SK-N-SH (cell line): ENCODE data around the gene PCDH18. TPM values are rescaled to one million over a fixed set of nuclear protein-coding genes. Genes with fewer than 3 reads are reported as not detected.

Source experiments
- CTCF ChIA-PET: fragments of 300-600, 350-600 bp; formaldehyde crosslinking; extraction: SDS; loops from one replicate; lab custom pipeline; 2021; lab: Yijun Ruan, JAX
- POLR2A ChIA-PET: fragments of 350-600 bp; sonication (Branson Sonifier 250); formaldehyde crosslinking; extraction: SDS; loops from one replicate; lab custom pipeline; 2020; ENCODE audit warnings: antibody characterized with exemption, inconsistent platforms; lab: Yijun Ruan, JAX
- DNase-seq: peaks from one replicate; pipeline ENCODE4 v3.0.0; 2012
- H2AFZ ChIP-seq: fragments of 200-600 bp; sonication (generic); 2 replicates; pipeline ENCODE4 v1.8.1; 2016; ENCODE audit warnings: antibody characterized with exemption, mild to moderate bottlenecking, low read depth
- H3F3A ChIP-seq: fragments of 200-600 bp; sonication (generic); replicated peaks from 2 replicates; pipeline ENCODE3; 2016; ENCODE audit warnings: antibody characterized with exemption, mild to moderate bottlenecking; ENCODE audit not compliant: insufficient read depth
- H3K27ac ChIP-seq, 2 experiments: fragments of 200-500 bp in 1 of 2; fragments of 200-600 bp in 1 of 2; sonication (Bioruptor generic) in 1 of 2; sonication (generic), shearing (Covaris generic) in 1 of 2; 2 replicates each; pipeline versions ENCODE4 v1.5.1 to v1.6.1; 2014 to 2016; ENCODE audit warnings: low read depth in 2 of 2, inconsistent platforms in 1 of 2, low read length in 1 of 2, mild to moderate bottlenecking in 1 of 2, mixed read lengths in 1 of 2
- H3K27me3 ChIP-seq: fragments of 200-600 bp; sonication (generic), shearing (Covaris generic); 2 replicates; pipeline ENCODE4 v1.6.1; 2016; ENCODE audit warnings: mixed run types; ENCODE audit not compliant: insufficient read depth
- H3K36me3 ChIP-seq, 2 experiments: fragments of 200-500 bp in 1 of 2; fragments of 200-600 bp in 1 of 2; sonication (Bioruptor generic) in 1 of 2; sonication (generic) in 1 of 2; replicated peaks in 1 of 2; 2 replicates each; pipeline versions ENCODE3 to v1.5.1; 2014 to 2016; ENCODE audit warnings: low read length in 1 of 2, mild to moderate bottlenecking in 1 of 2; ENCODE audit not compliant: insufficient read depth in 2 of 2, control insufficient read depth in 1 of 2
- H3K4me1 ChIP-seq, 2 experiments: fragments of 200-500 bp in 1 of 2; fragments of 200-600 bp in 1 of 2; sonication (Bioruptor generic) in 1 of 2; sonication (generic), shearing (Covaris generic) in 1 of 2; 2 replicates each; pipeline versions ENCODE4 v1.5.1 to v1.6.1; 2014 to 2016; ENCODE audit warnings: low read depth in 1 of 2, low read length in 1 of 2, mixed run types in 1 of 2; ENCODE audit not compliant: insufficient read depth in 2 of 2, control insufficient read depth in 1 of 2
- H3K4me2 ChIP-seq: fragments of 200-600 bp; sonication (generic), shearing (Covaris generic); 2 replicates; pipeline ENCODE4 v1.6.1; 2017; ENCODE audit warnings: mixed run types
- H3K4me3 ChIP-seq, 2 experiments: fragments of 200-500 bp in 1 of 2; fragments of 200-600 bp in 1 of 2; sonication (Bioruptor generic) in 1 of 2; sonication (generic), shearing (Covaris generic) in 1 of 2; 2 replicates each; pipeline versions ENCODE4 v1.5.1 to v1.8.1; 2014 to 2016; ENCODE audit warnings: low read depth in 2 of 2, inconsistent platforms in 1 of 2, low read length in 1 of 2, mild to moderate bottlenecking in 1 of 2, mixed read lengths in 1 of 2, moderate library complexity in 1 of 2
- H3K79me2 ChIP-seq: fragments of 200-600 bp; sonication (generic); 2 replicates; pipeline ENCODE4 v1.8.1; 2017; ENCODE audit warnings: mild to moderate bottlenecking; ENCODE audit not compliant: insufficient read depth
- H3K9ac ChIP-seq: fragments of 200-600 bp; sonication (generic); 2 replicates; pipeline ENCODE4 v1.6.1; 2017; ENCODE audit warnings: mixed run types
- H3K9me2 ChIP-seq: fragments of 200-600 bp; sonication (generic); 2 replicates; pipeline ENCODE4 v1.6.1; 2017; ENCODE audit warnings: mixed run types
- H3K9me3 ChIP-seq: fragments of 200-600 bp; sonication (generic); 2 replicates; pipeline ENCODE4 v1.6.1; 2017; ENCODE audit warnings: mixed run types, mild to moderate bottlenecking, moderate library complexity
- H4K20me1 ChIP-seq: fragments of 200-600 bp; sonication (generic); 2 replicates; pipeline ENCODE4 v1.6.1; 2017; ENCODE audit warnings: mild to moderate bottlenecking, mixed run types; ENCODE audit not compliant: insufficient read depth
- CHD2 ChIP-seq: fragments of 150-350 bp; IDR thresholded peaks from 2 replicates; pipeline ENCODE4 v1.6.1; 2018; ENCODE audit warnings: low read length; ENCODE audit not compliant: partially characterized antibody
- ELF1 ChIP-seq: IDR thresholded peaks from 2 replicates; pipeline ENCODE4 v1.4.0; 2012
- EZH2phosphoT487 ChIP-seq: fragments of 200-600 bp; sonication (generic); IDR thresholded peaks from 2 replicates; pipeline ENCODE4 v1.6.1; 2017; ENCODE audit warnings: low read depth, mixed run types, mild to moderate bottlenecking, antibody characterized with exemption, moderate library complexity, borderline replicate concordance
- FOSL2 ChIP-seq: IDR thresholded peaks from 2 replicates; pipeline ENCODE4 v1.4.0; 2012; ENCODE audit warnings: low read depth, mild to moderate bottlenecking, moderate library complexity, borderline replicate concordance
- FOXM1 ChIP-seq: IDR thresholded peaks from 2 replicates; pipeline ENCODE4 v1.4.0; 2012; ENCODE audit warnings: low read depth, mild to moderate bottlenecking
- GATA2 ChIP-seq: sonication (generic); formaldehyde crosslinking; IDR thresholded peaks from 2 replicates; pipeline ENCODE4 v1.5.0; 2020; ENCODE audit warnings: mild to moderate bottlenecking, missing genetic modification reagents
- JUND ChIP-seq: IDR thresholded peaks from 2 replicates; pipeline ENCODE4 v1.4.0; 2012
- MAX ChIP-seq: IDR thresholded peaks from 2 replicates; pipeline ENCODE4 v1.4.0; 2012; ENCODE audit warnings: low read depth
- POLR2AphosphoS5 ChIP-seq: IDR thresholded peaks from 2 replicates; pipeline ENCODE4 v1.6.1; 2012; ENCODE audit warnings: low read depth, low read length
- RAD21 ChIP-seq: IDR thresholded peaks from 2 replicates; pipeline ENCODE4 v1.6.1; 2012; ENCODE audit warnings: mild to moderate bottlenecking, low read length
- RCOR1 ChIP-seq: fragments of 150-350 bp; IDR thresholded peaks from 2 replicates; pipeline ENCODE4 v1.6.1; 2017; ENCODE audit warnings: antibody characterized with exemption, low read length
- RXRA ChIP-seq: IDR thresholded peaks from 2 replicates; pipeline ENCODE4 v1.4.0; 2012; ENCODE audit warnings: low read depth, mild to moderate bottlenecking, borderline replicate concordance
- SMC3 ChIP-seq: IDR thresholded peaks from 2 replicates; pipeline ENCODE4 v1.6.1; 2012; ENCODE audit warnings: low read depth, low read length, improper control_type of control experiment
- TAF1 ChIP-seq: IDR thresholded peaks from 2 replicates; pipeline ENCODE4 v1.6.1; 2012; ENCODE audit warnings: low read depth, mild to moderate bottlenecking, low read length, moderate library complexity, borderline replicate concordance
- TCF12 ChIP-seq: IDR thresholded peaks from 2 replicates; pipeline ENCODE4 v1.4.0; 2012
- TEAD4 ChIP-seq: IDR thresholded peaks from 2 replicates; pipeline ENCODE4 v1.4.0; 2012; ENCODE audit warnings: mild to moderate bottlenecking, borderline replicate concordance; ENCODE audit not compliant: insufficient read depth
- WGBS: methylation state at CpG from one replicate; pipeline ENCODE4 v1.1.6; 2017; ENCODE audit warnings: low lambda C conversion rate; 5-methylcytosine and 5-hydroxymethylcytosine counted together
- polyA plus RNA-seq, 3 experiments: library from polyadenylated mRNA; depleted of rRNA; stranded (reverse); fragments of >200 nt; gene quantifications; 2 replicates each; pipeline ENCODE4 v1.2.3, GENCODE V29; 2012
- TF ChIP-seq, protein P1 (sequence below): fragments of 200-600 bp; sonication (generic); IDR thresholded peaks from 2 replicates; pipeline ENCODE4 v1.6.1; 2017; ENCODE audit warnings: antibody characterized with exemption, mild to moderate bottlenecking, moderate library complexity
- TF ChIP-seq, protein P2 (sequence below): fragments of 150-350 bp; IDR thresholded peaks from 2 replicates; pipeline ENCODE4 v1.6.1; 2016; ENCODE audit warnings: mild to moderate bottlenecking, low read depth, low read length
- TF ChIP-seq, protein P3 (sequence below): IDR thresholded peaks from 2 replicates; pipeline ENCODE4 v1.4.0; 2012; ENCODE audit warnings: low read depth, borderline replicate concordance
- TF ChIP-seq, protein P4 (sequence below): IDR thresholded peaks from 2 replicates; pipeline ENCODE4; 2012

Gene PCDH18
- polyA plus RNA-seq, 1 of the 3 experiments (the other 2 are of a cell fraction): 25.0 TPM

GRCh38 chr4:137534516-137534915, 2.2 kb upstream of the PCDH18 start:
- CTCF ChIA-PET: interaction anchor here (0.8 kb wide), 1 partner anchor 251 kb away, joined by 3 read pairs; no protein-coding TSS in a partner anchor
- H3K9me3 ChIP-seq: no peaks in the 10 kb centered on the region
- H3K79me2 ChIP-seq: peaks cover 26% of the 10 kb centered on the region
- peaks cover 7% of the 10 kb centered on the region; the same call in 1 of the 2 replicates for H4K20me1 ChIP-seq
- no peak overlapping the region for H3K4me2 ChIP-seq
- POLR2A ChIA-PET: no interaction called here
- H3K27ac ChIP-seq: no peak overlapping the region
- WGBS: 85% methylated on average over 1 of the region's 1 CpG
- H3K4me3 ChIP-seq: no peak overlapping the region
- no peaks in the 10 kb centered on the region for H3K27me3 ChIP-seq
- H3K9ac ChIP-seq: no peak overlapping the region
- no peaks in the 10 kb centered on the region for H3K9me2 ChIP-seq
- TF ChIP-seq MAX (no peak), CHD2 (no peak), ELF1 (no peak), TCF12 (no peak), EZH2phosphoT487 (no peak), RAD21 (no peak), FOSL2 (no peak), GATA2 (CRISPR knock-in tag) (no peak), RCOR1 (no peak), TAF1 (no peak), RXRA (no peak), JUND (no peak), FOXM1 (no peak), POLR2AphosphoS5 (no peak), SMC3 (no peak), TEAD4 (no peak)
- TF ChIP-seq, protein P1, sequence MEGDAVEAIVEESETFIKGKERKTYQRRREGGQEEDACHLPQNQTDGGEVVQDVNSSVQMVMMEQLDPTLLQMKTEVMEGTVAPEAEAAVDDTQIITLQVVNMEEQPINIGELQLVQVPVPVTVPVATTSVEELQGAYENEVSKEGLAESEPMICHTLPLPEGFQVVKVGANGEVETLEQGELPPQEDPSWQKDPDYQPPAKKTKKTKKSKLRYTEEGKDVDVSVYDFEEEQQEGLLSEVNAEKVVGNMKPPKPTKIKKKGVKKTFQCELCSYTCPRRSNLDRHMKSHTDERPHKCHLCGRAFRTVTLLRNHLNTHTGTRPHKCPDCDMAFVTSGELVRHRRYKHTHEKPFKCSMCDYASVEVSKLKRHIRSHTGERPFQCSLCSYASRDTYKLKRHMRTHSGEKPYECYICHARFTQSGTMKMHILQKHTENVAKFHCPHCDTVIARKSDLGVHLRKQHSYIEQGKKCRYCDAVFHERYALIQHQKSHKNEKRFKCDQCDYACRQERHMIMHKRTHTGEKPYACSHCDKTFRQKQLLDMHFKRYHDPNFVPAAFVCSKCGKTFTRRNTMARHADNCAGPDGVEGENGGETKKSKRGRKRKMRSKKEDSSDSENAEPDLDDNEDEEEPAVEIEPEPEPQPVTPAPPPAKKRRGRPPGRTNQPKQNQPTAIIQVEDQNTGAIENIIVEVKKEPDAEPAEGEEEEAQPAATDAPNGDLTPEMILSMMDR: no peak
- TF ChIP-seq, protein P2, sequence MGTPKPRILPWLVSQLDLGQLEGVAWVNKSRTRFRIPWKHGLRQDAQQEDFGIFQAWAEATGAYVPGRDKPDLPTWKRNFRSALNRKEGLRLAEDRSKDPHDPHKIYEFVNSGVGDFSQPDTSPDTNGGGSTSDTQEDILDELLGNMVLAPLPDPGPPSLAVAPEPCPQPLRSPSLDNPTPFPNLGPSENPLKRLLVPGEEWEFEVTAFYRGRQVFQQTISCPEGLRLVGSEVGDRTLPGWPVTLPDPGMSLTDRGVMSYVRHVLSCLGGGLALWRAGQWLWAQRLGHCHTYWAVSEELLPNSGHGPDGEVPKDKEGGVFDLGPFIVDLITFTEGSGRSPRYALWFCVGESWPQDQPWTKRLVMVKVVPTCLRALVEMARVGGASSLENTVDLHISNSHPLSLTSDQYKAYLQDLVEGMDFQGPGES: no peak
- TF ChIP-seq, protein P3, sequence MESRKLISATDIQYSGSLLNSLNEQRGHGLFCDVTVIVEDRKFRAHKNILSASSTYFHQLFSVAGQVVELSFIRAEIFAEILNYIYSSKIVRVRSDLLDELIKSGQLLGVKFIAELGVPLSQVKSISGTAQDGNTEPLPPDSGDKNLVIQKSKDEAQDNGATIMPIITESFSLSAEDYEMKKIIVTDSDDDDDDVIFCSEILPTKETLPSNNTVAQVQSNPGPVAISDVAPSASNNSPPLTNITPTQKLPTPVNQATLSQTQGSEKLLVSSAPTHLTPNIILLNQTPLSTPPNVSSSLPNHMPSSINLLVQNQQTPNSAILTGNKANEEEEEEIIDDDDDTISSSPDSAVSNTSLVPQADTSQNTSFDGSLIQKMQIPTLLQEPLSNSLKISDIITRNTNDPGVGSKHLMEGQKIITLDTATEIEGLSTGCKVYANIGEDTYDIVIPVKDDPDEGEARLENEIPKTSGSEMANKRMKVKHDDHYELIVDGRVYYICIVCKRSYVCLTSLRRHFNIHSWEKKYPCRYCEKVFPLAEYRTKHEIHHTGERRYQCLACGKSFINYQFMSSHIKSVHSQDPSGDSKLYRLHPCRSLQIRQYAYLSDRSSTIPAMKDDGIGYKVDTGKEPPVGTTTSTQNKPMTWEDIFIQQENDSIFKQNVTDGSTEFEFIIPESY: no peak
- TF ChIP-seq, protein P4, sequence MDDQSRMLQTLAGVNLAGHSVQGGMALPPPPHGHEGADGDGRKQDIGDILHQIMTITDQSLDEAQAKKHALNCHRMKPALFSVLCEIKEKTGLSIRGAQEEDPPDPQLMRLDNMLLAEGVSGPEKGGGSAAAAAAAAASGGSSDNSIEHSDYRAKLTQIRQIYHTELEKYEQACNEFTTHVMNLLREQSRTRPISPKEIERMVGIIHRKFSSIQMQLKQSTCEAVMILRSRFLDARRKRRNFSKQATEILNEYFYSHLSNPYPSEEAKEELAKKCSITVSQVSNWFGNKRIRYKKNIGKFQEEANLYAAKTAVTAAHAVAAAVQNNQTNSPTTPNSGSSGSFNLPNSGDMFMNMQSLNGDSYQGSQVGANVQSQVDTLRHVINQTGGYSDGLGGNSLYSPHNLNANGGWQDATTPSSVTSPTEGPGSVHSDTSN: no peak
- H3K4me1 ChIP-seq: peaks cover 19 to 20% of the 10 kb centered on the region in 2 experiments; a peak in 3 of 4 replicates
- DNase-seq: no peak
- H3K36me3 ChIP-seq: peaks cover 9 to 11% of the 10 kb centered on the region in 2 experiments
- peaks cover 17% of the 10 kb centered on the region for H3F3A ChIP-seq
- H2AFZ ChIP-seq: no peak overlapping the region
